Breast epithelium (tissue), 3 donors: Measurements from ENCODE around the gene PKD1.
"Not testable (repeated sequence)": the region's sequence is repeated elsewhere in the genome, so short reads cannot be mapped to it uniquely, and the experiment has no call there.

Experiments
- CTCF ChIP-seq, 3 donors: fragments of 450-650 bp; IDR thresholded peaks; one replicate each; pipeline ENCODE4 v1.5.1; 2016 to 2017; ENCODE audit warnings: antibody characterized with exemption in 3 of 3, mild to moderate bottlenecking in 3 of 3, moderate library complexity in 3 of 3
- POLR2A ChIP-seq: fragments of 450-650 bp; IDR thresholded peaks from one replicate; pipeline ENCODE4 v1.6.1; 2016; ENCODE audit warnings: antibody characterized with exemption, mild to moderate bottlenecking, moderate library complexity

GRCh38 chr16:2125609-2126008 is 10.1 kb downstream of the PKD1 start:
- not testable (repeated sequence) for TF ChIP-seq CTCF (IDR thresholded peaks at IDR 0.05); POLR2A
